ENCODE measurements around the gene CALML3.
"Not testable (repeated sequence)": the region's sequence is repeated elsewhere in the genome, so short reads cannot be mapped to it uniquely, and the experiment has no call there.

CALML3 gene

GRCh38 chr10:5555881-5556280 is 31.1 kb downstream of the CALML3 start:
- FAIRE-seq, result no peak
- no peak for DNase-seq (ENCODE audit: insufficient read length, low spot score)
- no peak for TF ChIP-seq CTCF (IDR thresholded peaks at IDR 0.05; ENCODE audit: insufficient read depth, missing control alignments)

- DNase-seq (ENCODE audit: insufficient read length, low spot score) (no peak), FAIRE-seq (no peak)
- no peak for TF ChIP-seq CTCF (IDR thresholded peaks at IDR 0.05; ENCODE audit: insufficient read depth, missing control alignments)
These were observed 31.8 kb downstream of the CALML3 start for GRCh38 chr10:5556576-5556975.

GRCh38 chr10:5557040-5557721 is 32.4 kb downstream of the CALML3 start:
- TF ChIP-seq CTCF (IDR thresholded peaks at IDR 0.05; ENCODE audit: insufficient read depth, missing control alignments), result no peak
- DNase-seq (ENCODE audit: insufficient read length, low spot score), result no peak
- FAIRE-seq, result no peak

- FAIRE-seq, result no peak
- DNase-seq (ENCODE audit: insufficient read length, low spot score), result no peak
- TF ChIP-seq CTCF (IDR thresholded peaks at IDR 0.05; ENCODE audit: insufficient read depth, missing control alignments), result no peak
These were observed 33.3 kb downstream of the CALML3 start for GRCh38 chr10:5557799-5558771.

GRCh38 chr10:5559022-5559421 is 34.3 kb downstream of the CALML3 start:
- not testable (repeated sequence) for DNase-seq (ENCODE audit: insufficient read length, low spot score); FAIRE-seq

- no peak for FAIRE-seq
- DNase-seq (ENCODE audit: insufficient read length, low spot score), result no peak
- TF ChIP-seq CTCF (IDR thresholded peaks at IDR 0.05; ENCODE audit: insufficient read depth, missing control alignments), result no peak
These were observed 34.9 kb downstream of the CALML3 start for GRCh38 chr10:5559642-5560141.

GRCh38 chr10:5560142-5560816 is 35.5 kb downstream of the CALML3 start:
- FAIRE-seq, result no peak
- TF ChIP-seq CTCF (IDR thresholded peaks at IDR 0.05; ENCODE audit: insufficient read depth, missing control alignments), result no peak

More at GRCh38 chr10:5560142-5560816, 35.5 kb downstream of the CALML3 start:
- DNase-seq (ENCODE audit: insufficient read length, low spot score), result no peak

All from D721Med (cell line).